HFF-Myc (cell line): ENCODE data around the gene APBA2.
"Not testable (repeated sequence)": the region's sequence is repeated elsewhere in the genome, so short reads cannot be mapped to it uniquely, and the experiment has no call there.

Source experiments
- DNase-seq: peaks from one replicate; pipeline ENCODE4 v3.0.0-alpha.2; 2011; ENCODE audit warnings: low read depth; ENCODE audit errors: extremely low read depth
- H3K4me3 ChIP-seq: replicated peaks from 2 replicates; pipeline ENCODE4 v1.5.1; 2011; ENCODE audit warnings: low read depth, mild to moderate bottlenecking, control low read depth, low read length
- CTCF ChIP-seq: IDR thresholded peaks from 2 replicates; pipeline ENCODE4 v1.5.1; 2012; ENCODE audit warnings: mild to moderate bottlenecking, low read depth, low read length, control low read depth; ENCODE audit errors: missing control alignments

The APBA2 gene

GRCh38 chr15:28885630-28886430 is at the start of gene APBA2:
APBA2 (plus strand) TSS chr15:28885974; CDS start chr15:29053885, 167,911 bp downstream.
- DNase-seq = no peak
- peak within 1 kb of the TSS; percentile 76 for H3K4me3 ChIP-seq

GRCh38 chr15:28840285-28840684 is 45.5 kb upstream of the APBA2 start:
- DNase-seq, H3K4me3 ChIP-seq: not testable (repeated sequence)

More at GRCh38 chr15:28885630-28886430, at the start of gene APBA2:
- TF ChIP-seq CTCF = peak; percentile 1

GRCh38 chr15:28842210-28842609 is 43.6 kb upstream of the APBA2 start:
- not testable (repeated sequence) for DNase-seq, H3K4me3 ChIP-seq

- H3K4me3 ChIP-seq, DNase-seq: not testable (repeated sequence)
Observed at GRCh38 chr15:28843520-28843919, 42.3 kb upstream of the APBA2 start.

GRCh38 chr15:28844147-28844546 is 41.6 kb upstream of the APBA2 start:
- DNase-seq, H3K4me3 ChIP-seq: not testable (repeated sequence)

GRCh38 chr15:28847247-28847646 is 38.5 kb upstream of the APBA2 start:
- not testable (repeated sequence) for DNase-seq, H3K4me3 ChIP-seq

GRCh38 chr15:28847959-28848358 is 37.8 kb upstream of the APBA2 start:
- not testable (repeated sequence) for H3K4me3 ChIP-seq, DNase-seq

- not testable (repeated sequence) for DNase-seq, H3K4me3 ChIP-seq
Observed at GRCh38 chr15:28848521-28848920, 37.3 kb upstream of the APBA2 start, which contains the start of gene GOLGA6L7. GOLGA6L7 (minus strand) TSS chr15:28848644; CDS start chr15:28848549, 95 bp downstream.

GRCh38 chr15:28849271-28849670 is 36.5 kb upstream of the APBA2 start:
- not testable (repeated sequence) for DNase-seq, H3K4me3 ChIP-seq

GRCh38 chr15:28849766-28850165 is 36.0 kb upstream of the APBA2 start:
- not testable (repeated sequence) for DNase-seq, H3K4me3 ChIP-seq

GRCh38 chr15:28853654-28854053 is 32.1 kb upstream of the APBA2 start:
- not testable (repeated sequence) for DNase-seq, H3K4me3 ChIP-seq

GRCh38 chr15:28854578-28854977 is 31.2 kb upstream of the APBA2 start:
- not testable (repeated sequence) for DNase-seq, H3K4me3 ChIP-seq

GRCh38 chr15:28861031-28861534 is 24.7 kb upstream of the APBA2 start:
- no peak for DNase-seq
- no peak overlapping the region for H3K4me3 ChIP-seq
- TF ChIP-seq CTCF = no peak

GRCh38 chr15:28861589-28862293 is 24.0 kb upstream of the APBA2 start:
- H3K4me3 ChIP-seq, DNase-seq: not testable (repeated sequence)
